ENCODE results near the gene ABCA4.
"Not testable (repeated sequence)": the region's sequence is repeated elsewhere in the genome, so short reads cannot be mapped to it uniquely, and the experiment has no call there.

Gene ABCA4

GRCh38 chr1:94120991-94121390 is at the start of gene ABCA4:
Gene ABCA4 (minus strand): TSS chr1:94121148. CDS start chr1:94121045, 103 bp downstream.
- DNase-seq (ENCODE audit: low read depth, low spot score), result no peak

- no peak for DNase-seq (ENCODE audit: low read depth, low spot score)
Observed at GRCh38 chr1:94169126-94169525, 48.2 kb upstream of the ABCA4 start.

- DNase-seq (ENCODE audit: low read depth, low spot score), result no peak
Observed at GRCh38 chr1:94165843-94166242, 44.9 kb upstream of the ABCA4 start.

- not testable (repeated sequence) for DNase-seq (ENCODE audit: low read depth, low spot score)
Observed at GRCh38 chr1:94164885-94165284, 43.9 kb upstream of the ABCA4 start.

GRCh38 chr1:94164121-94164520 is 43.2 kb upstream of the ABCA4 start:
- not testable (repeated sequence) for DNase-seq (ENCODE audit: low read depth, low spot score)

- DNase-seq (ENCODE audit: low read depth, low spot score), result not testable (repeated sequence)
Observed at GRCh38 chr1:94163249-94163648, 42.3 kb upstream of the ABCA4 start.

- DNase-seq (ENCODE audit: low read depth, low spot score), result no peak
Observed at GRCh38 chr1:94160811-94161210, 39.9 kb upstream of the ABCA4 start.

GRCh38 chr1:94156096-94156625 is 35.2 kb upstream of the ABCA4 start:
- no peak for DNase-seq (ENCODE audit: low read depth, low spot score)

GRCh38 chr1:94154989-94155388 is 34.0 kb upstream of the ABCA4 start:
- no peak for DNase-seq (ENCODE audit: low read depth, low spot score)

GRCh38 chr1:94153133-94153532 is 32.2 kb upstream of the ABCA4 start:
- no peak for DNase-seq (ENCODE audit: low read depth, low spot score)

GRCh38 chr1:94149166-94149565 is 28.2 kb upstream of the ABCA4 start:
- not testable (repeated sequence) for DNase-seq (ENCODE audit: low read depth, low spot score)

- no peak for DNase-seq (ENCODE audit: low read depth, low spot score)
Observed at GRCh38 chr1:94146273-94146672, 25.3 kb upstream of the ABCA4 start.

- DNase-seq (ENCODE audit: low read depth, low spot score), result no peak
Observed at GRCh38 chr1:94144836-94145235, 23.9 kb upstream of the ABCA4 start.

- no peak for DNase-seq (ENCODE audit: low read depth, low spot score)
Observed at GRCh38 chr1:94143809-94144176, 22.8 kb upstream of the ABCA4 start.

GRCh38 chr1:94143173-94143808 is 22.3 kb upstream of the ABCA4 start:
- DNase-seq (ENCODE audit: low read depth, low spot score), result no peak

GRCh38 chr1:94142583-94142982 is 21.6 kb upstream of the ABCA4 start:
- DNase-seq (ENCODE audit: low read depth, low spot score), result no peak

GRCh38 chr1:94142022-94142421 is 21.1 kb upstream of the ABCA4 start:
- no peak for DNase-seq (ENCODE audit: low read depth, low spot score)

GRCh38 chr1:94132111-94132510 is 11.2 kb upstream of the ABCA4 start:
- DNase-seq (ENCODE audit: low read depth, low spot score), result no peak

GRCh38 chr1:94130851-94131595 is 10.1 kb upstream of the ABCA4 start:
- DNase-seq (ENCODE audit: low read depth, low spot score), result no peak

GRCh38 chr1:94126651-94127050 is 5.7 kb upstream of the ABCA4 start:
- no peak for DNase-seq (ENCODE audit: low read depth, low spot score)

- DNase-seq (ENCODE audit: low read depth, low spot score), result no peak
Observed at GRCh38 chr1:94125551-94126514, 4.9 kb upstream of the ABCA4 start.

GRCh38 chr1:94124538-94124937 is 3.6 kb upstream of the ABCA4 start:
- DNase-seq (ENCODE audit: low read depth, low spot score), result no peak

All from activated naive CD8-positive, alpha-beta T cell treated with anti-CD3 and anti-CD28 coated beads, Interleukin-2, amount 50 U/mL, for 16 hours (primary cell).